Neural progenitor cell (in vitro differentiated cells): ENCODE measurements around the gene DOK3.

Experiments used
- CTCF ChIP-seq: fragments of 200-600 bp; sonication (generic); IDR thresholded peaks from 2 replicates; pipeline ENCODE4 v1.5.1; 2017; ENCODE audit warnings: antibody characterized with exemption, mild to moderate bottlenecking
- EZH2phosphoT487 ChIP-seq: fragments of 200-600 bp; sonication (generic); IDR thresholded peaks from 2 replicates; pipeline ENCODE4 v1.6.1; 2017; ENCODE audit warnings: antibody characterized with exemption

GRCh38 chr5:177492841-177493240 lies 16.8 kb downstream of the DOK3 start:
- TF ChIP-seq CTCF (no peak), EZH2phosphoT487 (no peak)
